ENCODE results near the gene CPLX3. TPM values are rescaled to one million over a fixed set of nuclear protein-coding genes. Genes with fewer than 3 reads are reported as not detected.

CPLX3 gene
- polyA plus RNA-seq, 3 donors: 0.12 TPM; not detected in 2

DNA sequence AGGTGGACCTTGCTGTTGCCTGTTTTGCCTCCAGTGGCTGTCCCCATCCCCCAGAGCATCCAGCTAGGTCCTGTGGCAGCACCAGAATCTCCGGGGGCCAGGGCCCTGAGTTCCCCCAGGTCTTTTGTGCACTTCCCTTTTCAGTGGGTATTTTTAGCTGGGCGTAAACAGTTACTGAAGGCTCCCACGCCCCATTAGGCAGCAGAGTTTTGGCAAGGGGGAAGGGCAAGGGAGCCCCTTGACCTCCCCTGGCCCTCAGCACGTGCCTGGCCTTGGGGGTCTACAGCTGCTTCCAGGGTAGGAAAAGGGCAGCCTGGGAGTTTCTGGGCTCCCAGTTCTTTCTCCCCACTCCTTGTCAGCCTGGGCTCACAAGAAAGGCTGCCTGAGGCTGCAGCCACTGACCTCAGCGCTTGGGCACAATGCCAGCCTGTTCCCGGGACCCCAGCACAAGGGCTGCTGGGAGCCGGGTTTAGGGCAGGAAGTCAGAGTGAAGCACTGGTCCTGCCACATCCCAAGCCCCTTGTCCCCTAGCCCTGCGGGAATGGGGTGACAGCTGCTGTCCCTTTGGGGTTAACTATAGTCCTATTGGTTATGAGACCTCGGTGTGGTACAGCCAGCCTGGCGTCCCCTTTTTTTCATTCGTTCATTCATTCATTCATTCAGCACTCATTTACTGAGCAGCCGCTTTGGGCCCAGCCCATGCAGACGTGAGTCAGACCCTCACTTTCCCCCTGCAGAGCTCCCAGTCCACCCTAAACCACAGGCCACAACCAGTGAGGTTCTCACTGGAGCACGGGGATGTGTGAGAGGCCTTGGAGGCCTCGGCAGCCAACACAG, 36.1 kb upstream of the CPLX3 start:
- peaks cover 39 to 62% of the 10 kb centered on the region in 2 donors for H3K36me3 Mint-ChIP-seq
- Histone ChIP-seq H3K36me3 (replicated peaks in 1 of 2; ENCODE audit: control insufficient read depth in 1 of 2, insufficient read depth in 2 of 2, low read length in 2 of 2) (peaks cover 17 to 34% of the 10 kb centered on the region in 2 donors), H3K4me1 (ENCODE audit: control insufficient read depth in 1 of 2, insufficient read depth in 2 of 2, low read length in 2 of 2) (peaks cover 89 to 100% of the 10 kb centered on the region in 2 donors), H3K4me3 (replicated peaks in 1 of 3; ENCODE audit: low read depth in 2 of 3, low read length in 3 of 3) (peak overlapping the region; percentile 17 to 100 (median 46)), H4K20me1 (ENCODE audit: insufficient read depth, low read length) (peaks cover 42% of the 10 kb centered on the region), H2AFZ (ENCODE audit: insufficient read depth, low read depth, low read length, poor library complexity, severe bottlenecking) (no peak overlapping the region), H3K27ac (ENCODE audit: low read depth in 1 of 2, low read length in 2 of 2) (peak overlapping the region; percentile 96 to 97), H3K79me2 (ENCODE audit: insufficient read depth, low read length) (peaks cover 94% of the 10 kb centered on the region), H3K9ac (ENCODE audit: insufficient read depth, low read length, poor library complexity, severe bottlenecking) (peak overlapping the region; percentile 76), H3K4me2 (replicated peaks; ENCODE audit: extremely low read depth, low read length, poor library complexity, severe bottlenecking) (peak overlapping the region; percentile 93), H3K27me3 (ENCODE audit: control insufficient read depth in 2 of 2, insufficient read depth in 2 of 2, low read length in 2 of 2) (no peaks in the 10 kb centered on the region), H3K9me3 (replicated peaks in 1 of 2; ENCODE audit: control insufficient read depth in 1 of 2, insufficient read depth in 1 of 2, low read length in 2 of 2) (no peaks in the 10 kb centered on the region)
- peak overlapping the region; percentile 99 to 100 (median 100) for H3K27ac Mint-ChIP-seq
- 2% methylated on average over 7 of the region's 15 CpGs for WGBS (ENCODE audit: insufficient coverage)
- H3K27me3 Mint-ChIP-seq (ENCODE audit: low read depth in 3 of 3): peaks cover 0 to 2% (median 0%) of the 10 kb centered on the region in 3 donors
- DNase-seq: peak; percentile 65 to 78 (median 66)
- intact Hi-C loops (cut with micrococcal nuclease): loop anchor here in 1 of 2 donors (1.0 kb wide), 1 partner anchor 9 kb away; no protein-coding TSS in a partner anchor
- TF ChIP-seq, protein P1, sequence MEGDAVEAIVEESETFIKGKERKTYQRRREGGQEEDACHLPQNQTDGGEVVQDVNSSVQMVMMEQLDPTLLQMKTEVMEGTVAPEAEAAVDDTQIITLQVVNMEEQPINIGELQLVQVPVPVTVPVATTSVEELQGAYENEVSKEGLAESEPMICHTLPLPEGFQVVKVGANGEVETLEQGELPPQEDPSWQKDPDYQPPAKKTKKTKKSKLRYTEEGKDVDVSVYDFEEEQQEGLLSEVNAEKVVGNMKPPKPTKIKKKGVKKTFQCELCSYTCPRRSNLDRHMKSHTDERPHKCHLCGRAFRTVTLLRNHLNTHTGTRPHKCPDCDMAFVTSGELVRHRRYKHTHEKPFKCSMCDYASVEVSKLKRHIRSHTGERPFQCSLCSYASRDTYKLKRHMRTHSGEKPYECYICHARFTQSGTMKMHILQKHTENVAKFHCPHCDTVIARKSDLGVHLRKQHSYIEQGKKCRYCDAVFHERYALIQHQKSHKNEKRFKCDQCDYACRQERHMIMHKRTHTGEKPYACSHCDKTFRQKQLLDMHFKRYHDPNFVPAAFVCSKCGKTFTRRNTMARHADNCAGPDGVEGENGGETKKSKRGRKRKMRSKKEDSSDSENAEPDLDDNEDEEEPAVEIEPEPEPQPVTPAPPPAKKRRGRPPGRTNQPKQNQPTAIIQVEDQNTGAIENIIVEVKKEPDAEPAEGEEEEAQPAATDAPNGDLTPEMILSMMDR (IDR thresholded peaks at IDR 0.05): no peak
- peak overlapping the region; percentile 94 to 95 for H3K4me3 Mint-ChIP-seq
- peaks cover 92% of the 10 kb centered on the region for H3K4me1 Mint-ChIP-seq
- no peaks in the 10 kb centered on the region for H3K9me3 Mint-ChIP-seq

DNA sequence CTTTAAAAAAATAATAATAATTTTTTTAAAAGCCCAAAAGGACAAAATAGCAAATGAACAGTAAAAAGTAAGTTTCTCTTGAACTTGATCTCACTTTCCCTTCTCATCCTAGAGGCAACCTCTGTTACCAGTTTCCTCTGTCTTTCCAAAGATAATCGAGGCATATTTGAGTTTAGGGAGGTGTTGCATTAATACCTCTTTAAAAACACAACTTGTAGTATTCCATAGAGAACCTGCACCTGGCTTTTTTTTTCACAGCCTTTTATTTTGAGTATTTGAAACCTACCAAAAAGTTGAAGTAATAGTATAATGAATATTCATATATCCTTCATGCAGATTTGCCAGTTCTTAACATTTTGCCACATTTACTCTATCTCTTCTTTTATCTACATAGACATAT, 35.4 kb upstream of the CPLX3 start:
- no peak for DNase-seq
- Histone ChIP-seq H4K20me1 (ENCODE audit: insufficient read depth, low read length) (peaks cover 49% of the 10 kb centered on the region), H3K9me3 (replicated peaks in 1 of 2; ENCODE audit: control insufficient read depth in 1 of 2, insufficient read depth in 1 of 2, low read length in 2 of 2) (no peaks in the 10 kb centered on the region), H3K27me3 (ENCODE audit: control insufficient read depth in 2 of 2, insufficient read depth in 2 of 2, low read length in 2 of 2) (no peaks in the 10 kb centered on the region), H3K27ac (ENCODE audit: low read depth in 1 of 2, low read length in 2 of 2) (peak overlapping the region; percentile 96 to 97), H3K9ac (ENCODE audit: insufficient read depth, low read length, poor library complexity, severe bottlenecking) (peak overlapping the region; percentile 76), H3K4me1 (ENCODE audit: control insufficient read depth in 1 of 2, insufficient read depth in 2 of 2, low read length in 2 of 2) (peaks cover 82 to 98% of the 10 kb centered on the region in 2 donors), H3K36me3 (replicated peaks in 1 of 2; ENCODE audit: control insufficient read depth in 1 of 2, insufficient read depth in 2 of 2, low read length in 2 of 2) (peaks cover 14 to 36% of the 10 kb centered on the region in 2 donors), H3K4me2 (replicated peaks; ENCODE audit: extremely low read depth, low read length, poor library complexity, severe bottlenecking) (peak overlapping the region; percentile 93), H3K79me2 (ENCODE audit: insufficient read depth, low read length) (peaks cover 94% of the 10 kb centered on the region), H3K4me3 (replicated peaks in 1 of 3; ENCODE audit: low read depth in 2 of 3, low read length in 3 of 3) (peak overlapping the region in 1 of 3 experiments; percentile 100), H2AFZ (ENCODE audit: insufficient read depth, low read depth, low read length, poor library complexity, severe bottlenecking) (no peak overlapping the region)
- no CpG with 5 or more reads among the region's 1 CpG for WGBS (ENCODE audit: insufficient coverage)
- no peaks in the 10 kb centered on the region for H3K9me3 Mint-ChIP-seq
- peak overlapping the region; percentile 68 to 100 (median 99) for H3K27ac Mint-ChIP-seq
- intact Hi-C loops (cut with micrococcal nuclease): no loop called here
- H3K36me3 Mint-ChIP-seq: peaks cover 38 to 60% of the 10 kb centered on the region in 2 donors
- TF ChIP-seq, protein P1 (IDR thresholded peaks at IDR 0.05): no peak
- H3K4me3 Mint-ChIP-seq: peak overlapping the region; percentile 48 to 95
- peaks cover 89% of the 10 kb centered on the region for H3K4me1 Mint-ChIP-seq
- peaks cover 0 to 2% (median 0%) of the 10 kb centered on the region in 3 donors for H3K27me3 Mint-ChIP-seq (ENCODE audit: low read depth in 3 of 3)
